HG02678 (cell line): ENCODE data around the gene PCNX1.
"Not testable (repeated sequence)": the region's sequence is repeated elsewhere in the genome, so short reads cannot be mapped to it uniquely, and the experiment has no call there.

Experiments
- ATAC-seq: cut with Tn5 transposase; IDR thresholded peaks from one replicate; pipeline ENCODE4 v1.9.1; 2021; ENCODE audit warnings: mild to moderate bottlenecking, moderate library complexity; ENCODE audit not compliant: unreplicated experiment

PCNX1 gene

DNA sequence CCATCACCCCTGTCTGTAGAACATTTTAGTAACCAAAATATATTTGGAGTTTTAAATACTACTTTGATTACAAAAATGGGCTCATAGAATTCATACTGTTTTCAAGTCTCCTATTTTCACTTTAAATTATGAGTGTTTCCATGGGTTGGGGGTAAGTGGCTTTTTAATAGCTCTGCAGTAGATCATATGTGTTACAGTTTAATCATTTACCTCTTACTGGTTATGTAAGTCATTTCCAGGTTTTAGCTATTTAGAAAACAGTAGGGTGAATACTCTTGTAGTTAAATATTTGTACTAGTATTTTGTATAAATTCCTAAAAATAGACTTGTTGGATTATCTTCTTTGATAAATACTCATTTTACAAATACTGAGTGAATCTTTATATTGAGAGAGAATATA is 8.2 kb downstream of the PCNX1 start:
- no peak for ATAC-seq

DNA sequence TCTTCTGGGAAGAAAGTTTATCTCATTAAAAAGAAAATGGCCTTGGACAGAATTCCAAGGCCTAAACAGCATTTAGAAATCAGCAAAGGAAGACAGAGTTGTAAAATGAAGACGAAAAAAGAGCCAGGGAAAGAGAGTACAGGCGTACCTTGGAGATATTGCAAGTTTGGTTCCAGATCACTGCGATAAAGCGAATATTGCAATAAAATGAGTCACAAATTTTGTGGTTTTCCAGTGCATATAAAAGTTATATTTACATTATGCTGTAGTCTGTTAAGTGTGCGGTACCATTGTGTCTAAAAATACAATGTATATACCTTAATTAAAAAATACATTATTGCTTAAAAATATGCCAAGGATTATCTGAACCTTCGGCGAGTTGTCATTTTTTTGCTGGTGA is 9.0 kb downstream of the PCNX1 start:
- no peak for ATAC-seq

DNA sequence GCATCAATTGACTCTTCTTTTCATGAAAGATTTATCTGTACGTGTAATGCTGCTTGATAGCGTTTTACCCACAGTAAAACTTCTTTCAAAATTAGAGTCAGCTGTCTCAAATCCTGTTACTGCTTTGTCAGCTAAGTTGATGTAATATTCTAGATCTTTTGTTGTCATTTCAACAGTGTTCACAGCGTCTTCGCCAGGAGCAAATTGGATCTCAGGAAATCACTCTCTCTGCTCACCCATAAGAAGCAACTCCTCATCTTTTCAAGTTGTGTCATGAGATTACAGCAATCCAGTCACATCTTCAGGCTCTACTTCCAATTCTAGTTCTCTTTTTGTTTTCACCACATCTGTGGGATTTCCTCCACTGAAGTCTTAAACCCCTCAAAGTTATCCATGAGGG is 9.5 kb downstream of the PCNX1 start:
- ATAC-seq: no peak

DNA sequence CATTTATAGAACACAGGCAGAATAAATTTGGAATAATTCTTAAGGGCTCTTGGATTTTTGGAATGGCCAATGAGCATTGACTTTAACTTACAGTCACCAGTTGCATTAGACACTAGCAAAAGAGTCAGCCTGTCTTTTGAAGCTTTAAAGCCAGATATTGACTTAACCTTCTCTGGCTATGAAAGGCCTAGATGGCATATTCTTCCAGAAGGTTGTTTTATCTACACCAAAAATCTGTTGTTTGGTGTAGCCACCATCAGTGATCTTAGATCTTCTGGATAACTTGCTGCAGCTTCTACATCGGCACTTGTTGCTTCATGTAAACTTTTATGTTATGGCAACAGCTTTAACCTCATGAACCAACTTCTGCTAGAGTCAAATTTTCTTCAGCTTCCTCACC is 10.4 kb downstream of the PCNX1 start:
- ATAC-seq: no peak

DNA sequence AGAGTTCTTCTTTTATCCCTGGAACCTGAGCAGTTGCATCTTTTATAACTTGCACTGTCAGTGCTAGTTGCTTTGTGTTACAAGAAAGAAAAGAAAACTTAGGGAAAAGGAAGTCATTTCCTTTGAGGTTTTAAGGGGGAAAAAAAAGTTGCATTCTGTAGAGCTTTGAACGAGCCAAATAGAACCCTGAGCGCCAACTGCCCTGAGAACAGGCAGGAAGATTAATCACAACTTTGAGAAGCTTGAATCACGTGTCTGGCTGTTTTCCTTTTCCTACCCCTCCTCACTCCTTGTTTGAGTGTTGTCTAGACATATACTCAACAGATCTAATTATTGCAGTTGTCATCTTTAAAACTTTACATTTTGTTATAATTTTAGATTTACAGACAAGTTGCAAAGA is 12.5 kb downstream of the PCNX1 start:
- no peak for ATAC-seq

DNA sequence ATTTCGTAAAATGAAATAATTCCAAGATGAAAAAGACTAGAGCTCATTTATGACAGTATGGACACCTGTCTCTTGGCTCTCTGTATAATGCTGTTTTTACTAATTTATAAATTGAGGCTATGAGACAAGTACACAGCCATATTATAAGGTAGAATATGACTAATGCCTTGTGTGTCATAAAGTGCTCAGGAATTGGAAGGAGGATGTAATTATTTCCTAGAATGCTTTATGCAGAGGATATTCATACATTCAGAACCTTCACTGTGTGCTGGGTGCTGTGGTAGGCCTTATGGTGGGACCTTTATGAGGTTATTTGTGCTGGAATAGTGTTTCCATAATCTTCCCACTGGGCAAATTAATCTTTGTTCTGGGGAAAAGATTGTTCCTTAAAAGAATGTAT is 13.3 kb downstream of the PCNX1 start:
- ATAC-seq: no peak

DNA sequence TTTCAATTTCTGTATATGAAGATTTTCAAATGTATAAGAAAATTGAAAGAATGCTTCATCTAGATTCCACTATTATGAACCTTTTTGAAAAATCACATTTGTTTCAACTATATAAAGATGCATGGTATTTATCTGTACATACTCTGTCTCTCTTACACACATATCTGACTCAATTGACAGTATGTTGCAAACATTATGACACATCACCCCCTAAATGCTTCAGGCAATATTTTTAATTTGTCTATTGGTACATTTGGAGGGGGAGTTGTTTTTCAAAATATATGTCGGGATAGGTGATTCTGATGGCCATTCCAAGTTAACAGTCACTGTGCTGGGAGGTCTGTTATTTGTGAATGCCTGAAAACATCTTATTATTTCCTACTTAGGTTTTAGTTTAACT is 14.4 kb downstream of the PCNX1 start:
- ATAC-seq: no peak

DNA sequence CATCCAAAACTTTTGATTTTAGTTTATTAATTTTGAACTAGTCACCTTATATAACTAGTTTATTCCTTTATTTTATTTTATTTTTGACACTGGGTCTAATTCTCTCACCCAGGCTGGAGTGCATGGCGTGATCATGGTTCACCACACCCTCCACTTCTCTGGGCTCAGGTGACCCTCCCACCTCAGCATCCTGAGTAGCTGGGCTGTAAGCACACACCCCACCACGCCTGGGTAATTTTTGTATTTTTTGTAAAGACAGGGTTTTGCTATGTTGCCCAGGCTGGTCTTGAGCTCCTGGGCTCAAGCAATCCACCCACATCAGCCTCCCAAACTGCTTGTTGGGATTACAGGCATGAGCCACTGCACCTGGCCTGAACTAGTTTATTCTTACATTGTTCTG is 17.3 kb downstream of the PCNX1 start:
- no peak for ATAC-seq

DNA sequence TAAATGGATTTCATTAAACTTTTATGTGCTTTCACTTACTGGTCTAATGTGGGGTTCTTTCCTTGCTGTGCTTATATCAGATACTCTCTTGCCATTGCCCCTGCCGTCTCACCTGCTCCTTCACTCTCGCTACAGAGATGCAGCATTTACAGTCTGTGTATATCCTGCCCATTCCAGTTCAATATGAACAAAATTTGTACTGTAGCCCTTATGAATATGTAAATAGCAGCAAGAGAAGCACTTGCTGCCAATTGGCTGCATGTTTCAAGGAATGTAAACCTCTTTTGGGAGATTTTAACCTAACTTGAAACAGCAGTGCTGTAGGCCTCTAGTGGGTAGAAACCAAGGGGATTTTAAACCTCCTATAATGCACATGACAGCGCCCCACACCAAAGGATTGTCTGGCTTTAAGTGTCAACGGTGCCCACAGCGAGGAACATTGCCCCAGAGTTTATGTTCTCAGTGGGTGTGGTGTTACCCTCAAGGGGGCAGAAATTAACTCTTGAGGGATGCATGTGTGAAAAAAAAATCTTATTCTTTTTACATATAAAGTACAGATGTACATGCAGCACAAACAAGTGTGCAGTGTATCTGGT is 19.1 kb downstream of the PCNX1 start:
- ATAC-seq: no peak

DNA sequence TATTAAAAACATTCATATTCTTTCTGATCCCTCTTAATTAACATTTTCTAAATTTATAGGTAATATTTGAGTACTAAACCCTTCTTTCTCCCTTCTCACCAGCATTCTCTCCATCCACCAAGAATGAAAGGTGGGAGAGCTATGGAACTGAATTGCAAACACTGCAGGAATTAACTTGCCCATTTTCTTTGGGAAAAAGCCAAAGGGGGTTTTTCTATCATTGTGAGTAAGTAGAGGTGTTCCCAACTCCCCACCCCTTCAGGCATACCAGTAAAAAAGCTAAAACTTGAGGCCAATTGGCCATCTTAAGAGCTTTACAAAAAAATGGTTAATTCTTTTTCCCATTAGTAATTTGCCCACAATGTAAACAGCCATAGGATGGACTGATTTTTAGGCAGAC is 23.7 kb downstream of the PCNX1 start:
- ATAC-seq: no peak

DNA sequence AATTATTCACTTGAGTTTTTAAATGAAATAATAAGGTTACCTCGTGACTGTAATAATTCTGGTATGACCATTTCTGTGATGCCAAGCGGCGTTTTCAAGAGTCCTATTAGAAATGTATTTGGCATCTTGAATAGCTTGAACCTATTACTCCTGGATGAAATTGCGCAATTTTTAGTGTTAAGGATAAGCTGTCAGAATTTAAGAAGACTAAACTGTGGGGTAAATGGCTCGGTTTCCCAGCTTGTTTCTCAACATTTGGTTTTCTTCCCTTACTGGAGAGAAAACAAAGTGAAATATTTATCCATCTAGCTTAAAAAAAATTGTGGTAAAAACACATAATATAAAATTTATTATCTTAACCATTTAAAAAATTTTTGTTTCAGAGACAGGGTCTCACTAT is 26.8 kb downstream of the PCNX1 start:
- no peak for ATAC-seq

DNA sequence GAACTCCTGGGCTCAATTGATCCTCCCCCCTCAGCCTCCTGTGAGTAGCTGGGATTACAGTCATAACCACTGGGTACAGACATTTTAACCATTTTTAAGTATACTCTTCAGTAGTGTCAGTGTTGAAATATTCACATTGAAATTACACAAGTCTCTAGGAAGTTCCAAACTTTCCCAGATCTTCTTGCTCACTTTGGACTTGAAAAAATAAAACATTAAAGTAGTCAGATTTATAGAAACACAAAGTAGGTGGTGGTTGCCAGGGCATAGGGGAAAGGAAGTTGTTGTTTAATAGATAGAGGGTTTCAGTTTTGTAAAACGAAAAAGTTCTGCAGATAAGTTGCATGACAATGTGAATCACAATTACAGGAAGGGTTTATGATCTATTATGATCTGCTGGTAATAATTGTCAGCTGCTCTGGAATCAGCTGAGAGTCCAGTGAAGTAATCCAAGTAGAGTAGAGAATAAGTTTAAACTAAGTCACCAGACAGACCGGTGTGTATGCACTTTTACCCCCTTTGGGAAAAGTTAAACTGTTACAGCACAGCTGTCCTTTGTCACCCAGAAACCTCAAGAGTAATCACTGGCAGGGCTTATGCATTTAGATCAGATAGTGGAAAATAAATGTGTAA is 27.4 kb downstream of the PCNX1 start:
- ATAC-seq: peak; percentile 85

DNA sequence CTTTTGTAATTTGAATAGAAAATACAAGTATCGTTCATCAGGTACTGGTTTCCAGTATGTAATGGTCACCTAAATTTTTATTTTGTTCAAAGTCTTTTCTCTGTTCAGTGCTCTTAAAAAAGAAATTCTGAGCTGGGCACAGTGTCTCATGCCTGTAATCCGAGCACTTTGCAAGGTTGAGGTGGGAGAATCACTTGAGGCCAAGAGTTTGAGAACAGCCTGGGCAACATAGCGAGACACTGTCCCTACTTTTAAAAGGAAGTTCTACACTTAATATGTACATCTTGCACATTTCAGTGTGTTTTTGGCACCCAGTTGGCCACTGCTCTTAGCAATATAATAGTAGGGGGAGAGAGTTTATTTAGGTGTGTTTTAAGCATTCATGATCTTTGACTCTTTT is 27.9 kb downstream of the PCNX1 start:
- ATAC-seq: peak; percentile 7

DNA sequence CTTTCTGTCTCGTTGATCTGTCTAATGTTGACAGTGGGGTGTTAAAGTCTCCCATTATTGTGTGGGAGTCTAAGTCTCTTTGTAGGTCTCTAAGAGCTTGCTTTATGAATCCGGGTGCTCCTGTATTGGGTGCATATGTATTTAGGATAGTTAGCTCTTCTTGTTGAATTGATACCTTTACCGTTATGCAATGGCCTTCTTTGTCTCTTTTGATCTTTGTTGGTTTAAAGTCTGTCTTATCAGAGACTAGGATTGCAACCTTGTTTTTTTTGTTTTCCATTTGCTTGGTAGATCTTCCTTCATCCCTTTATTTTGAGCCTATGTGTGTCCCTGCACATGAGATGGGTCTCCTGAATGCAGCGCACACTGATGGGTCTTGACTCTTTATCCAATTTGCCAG is 32.4 kb downstream of the PCNX1 start:
- ATAC-seq: not testable (repeated sequence)

DNA sequence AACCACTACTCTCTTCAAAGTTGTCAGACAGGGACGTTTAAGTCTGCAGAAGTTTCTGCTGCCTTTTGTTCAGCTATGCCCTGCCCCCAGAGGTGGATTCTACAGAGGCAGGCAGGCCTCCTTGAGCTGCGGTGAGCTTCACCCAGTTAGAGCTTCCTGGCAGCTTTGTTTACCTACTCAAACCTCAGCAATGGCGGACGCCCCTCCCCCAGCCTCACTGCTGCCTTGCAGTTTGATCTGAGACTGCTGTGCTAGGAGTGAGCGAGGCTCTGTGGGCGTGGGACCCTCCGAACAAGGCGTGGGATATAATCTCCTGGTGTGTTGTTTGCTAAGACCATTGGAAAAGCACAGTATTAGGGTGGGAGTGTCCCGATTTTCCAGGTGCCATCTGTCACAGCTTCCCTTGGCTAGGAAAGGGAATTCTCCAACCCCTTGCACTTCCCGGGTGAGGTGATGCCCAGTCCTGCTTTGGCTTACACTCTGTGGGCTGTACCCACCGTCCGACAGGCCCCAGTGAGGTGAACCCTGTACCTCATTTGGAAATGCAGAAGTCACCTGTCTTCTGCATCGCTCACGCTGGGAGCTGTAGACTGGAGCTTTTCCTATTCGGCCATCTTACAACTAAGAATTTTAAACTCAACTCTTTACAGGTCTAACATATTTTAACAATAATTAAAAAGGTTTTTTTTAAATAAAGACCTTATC is 34.5 kb downstream of the PCNX1 start:
- ATAC-seq: not testable (repeated sequence)

DNA sequence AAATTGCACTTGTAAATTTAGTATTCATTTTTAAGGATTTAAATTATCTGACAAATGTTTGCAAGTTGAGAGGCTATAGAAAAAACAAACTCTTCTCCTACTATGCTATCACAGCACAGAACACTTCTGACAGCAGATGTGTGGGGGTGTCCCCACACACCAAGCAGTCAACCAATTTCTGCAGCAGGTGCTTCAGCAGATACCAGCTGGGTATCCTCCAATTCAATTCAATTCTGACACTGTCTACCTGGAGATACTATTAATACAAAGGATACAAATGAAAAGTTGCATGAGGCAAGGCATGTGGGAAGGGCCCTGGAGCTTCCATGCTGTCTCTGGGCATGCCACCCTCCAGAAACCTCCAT is 35.1 kb downstream of the PCNX1 start:
- ATAC-seq: no peak

DNA sequence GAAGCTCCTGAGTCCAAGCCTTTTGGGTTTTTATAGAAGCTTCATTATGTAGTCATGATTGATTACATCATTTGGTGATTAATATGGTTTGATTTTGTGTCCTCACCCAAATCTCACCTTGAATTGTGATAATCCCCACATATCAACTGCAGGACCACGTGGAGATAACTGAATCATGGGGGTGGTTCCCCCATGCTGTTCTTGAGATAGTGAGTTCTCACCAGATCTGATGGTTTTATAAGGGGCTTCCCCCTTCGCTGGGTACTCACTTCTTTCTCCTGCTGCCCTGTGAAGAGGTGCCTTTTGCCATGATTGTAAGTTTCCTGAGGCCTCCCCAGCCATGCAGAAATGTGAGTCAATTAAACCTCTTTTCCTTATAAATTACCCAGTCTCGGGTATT is 35.5 kb downstream of the PCNX1 start:
- ATAC-seq: not testable (repeated sequence)

DNA sequence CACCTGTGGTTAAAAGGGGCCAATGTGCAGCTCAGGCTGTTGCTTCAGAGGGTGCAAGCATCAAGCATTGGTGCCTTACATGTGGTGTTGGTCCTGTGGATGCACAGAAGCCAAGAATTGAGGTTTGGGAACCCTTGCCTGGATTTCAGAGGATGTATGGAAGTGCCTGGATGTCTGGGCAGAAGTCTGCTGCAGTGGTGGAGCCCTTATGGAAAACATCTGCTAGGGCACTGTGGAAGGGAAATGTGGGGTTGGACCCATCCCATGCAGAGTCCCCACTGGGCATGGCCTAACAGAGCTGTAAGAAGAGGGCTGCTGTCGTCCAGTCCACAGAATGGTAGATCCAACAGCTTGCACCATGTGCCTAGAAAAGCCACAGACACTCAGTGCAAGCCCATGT is 36.6 kb downstream of the PCNX1 start:
- no peak for ATAC-seq

DNA sequence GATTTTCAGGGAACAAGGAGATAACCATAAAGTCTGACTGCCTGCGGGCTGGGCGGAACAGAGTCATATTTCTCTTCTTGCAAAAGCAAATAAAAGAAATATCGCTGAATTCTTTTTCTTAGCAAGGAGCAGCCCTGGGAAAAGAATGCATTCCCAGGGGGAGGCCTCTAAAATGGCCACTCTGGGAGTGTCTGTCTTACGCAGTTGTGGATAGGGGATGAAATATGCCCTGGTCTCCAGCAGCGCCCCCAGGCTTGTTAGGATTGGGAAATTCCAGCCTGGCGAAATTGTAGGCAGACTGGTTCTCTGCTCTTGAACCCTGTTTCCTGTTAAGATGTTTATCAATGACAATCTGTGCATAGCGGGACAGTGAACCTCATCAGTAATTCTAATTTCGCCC is 40.5 kb downstream of the PCNX1 start:
- no peak for ATAC-seq

DNA sequence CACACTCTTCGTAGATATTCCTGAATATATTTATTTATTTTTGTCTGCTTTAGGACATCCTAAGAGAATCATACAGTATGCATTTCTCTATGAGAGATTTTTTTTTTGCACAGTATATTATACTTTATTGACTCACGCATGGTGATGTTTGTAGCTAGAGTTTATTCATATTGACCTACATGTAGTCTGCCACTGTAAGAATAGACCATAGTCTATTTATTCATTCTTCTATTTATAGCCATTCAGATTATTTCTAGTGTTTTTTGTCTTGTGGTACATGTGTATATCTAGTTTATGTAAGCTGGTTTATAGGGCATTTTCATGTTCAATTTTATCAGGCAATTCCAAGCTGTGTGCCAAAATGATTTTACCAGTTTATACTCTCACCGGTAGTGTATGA is 45.2 kb downstream of the PCNX1 start:
- no peak for ATAC-seq

DNA sequence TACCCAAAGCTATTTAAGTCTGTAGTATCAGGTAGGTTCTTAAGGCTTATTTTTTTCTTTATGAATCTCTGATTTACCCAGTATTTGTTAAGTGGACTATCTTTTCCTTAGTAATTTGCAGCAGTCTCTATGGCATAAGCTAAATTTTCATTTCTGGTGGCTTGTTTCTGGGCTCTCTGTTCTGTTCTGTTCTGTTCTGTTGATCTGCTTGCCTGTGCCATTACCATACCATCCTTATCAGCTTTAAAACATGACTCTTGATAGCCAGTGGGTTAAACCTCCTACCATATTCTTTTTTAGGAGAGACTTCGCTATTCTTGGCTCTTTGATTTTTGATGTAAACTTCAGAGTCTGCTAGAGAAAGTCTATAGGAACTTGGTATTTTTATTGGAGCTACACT is 46.8 kb downstream of the PCNX1 start:
- ATAC-seq: no peak
